H7 (cell line): ENCODE data around the gene KCNJ6. TPM values are rescaled to one million over a fixed set of nuclear protein-coding genes. Genes with fewer than 3 reads are reported as not detected.

Source experiments
- DNase-seq: peaks from one replicate; pipeline ENCODE4 v3.0.0; 2012
- H3K27me3 ChIP-seq: 2 replicates; pipeline ENCODE4 v1.6.0; 2011; ENCODE audit warnings: mild to moderate bottlenecking, low read length; ENCODE audit not compliant: control insufficient read depth, insufficient read depth
- H3K36me3 ChIP-seq: replicated peaks from 2 replicates; pipeline ENCODE4 v1.5.1; 2011; ENCODE audit warnings: low read length; ENCODE audit not compliant: control insufficient read depth, insufficient read depth
- H3K4me3 ChIP-seq: 2 replicates; pipeline ENCODE4 v1.5.1; 2011; ENCODE audit warnings: low read depth, mild to moderate bottlenecking, control low read depth, low read length, moderate library complexity; ENCODE audit not compliant: insufficient read depth
- total RNA-seq: library from RNA; depleted of rRNA; stranded (reverse); fragments of >200 nt; shearing (Covaris generic); gene quantifications from 2 replicates; pipeline ENCODE4 v1.2.3, GENCODE V29; 2014

The KCNJ6 gene
- total RNA-seq, 1 experiment from 2014 or later, result not detected

DNA sequence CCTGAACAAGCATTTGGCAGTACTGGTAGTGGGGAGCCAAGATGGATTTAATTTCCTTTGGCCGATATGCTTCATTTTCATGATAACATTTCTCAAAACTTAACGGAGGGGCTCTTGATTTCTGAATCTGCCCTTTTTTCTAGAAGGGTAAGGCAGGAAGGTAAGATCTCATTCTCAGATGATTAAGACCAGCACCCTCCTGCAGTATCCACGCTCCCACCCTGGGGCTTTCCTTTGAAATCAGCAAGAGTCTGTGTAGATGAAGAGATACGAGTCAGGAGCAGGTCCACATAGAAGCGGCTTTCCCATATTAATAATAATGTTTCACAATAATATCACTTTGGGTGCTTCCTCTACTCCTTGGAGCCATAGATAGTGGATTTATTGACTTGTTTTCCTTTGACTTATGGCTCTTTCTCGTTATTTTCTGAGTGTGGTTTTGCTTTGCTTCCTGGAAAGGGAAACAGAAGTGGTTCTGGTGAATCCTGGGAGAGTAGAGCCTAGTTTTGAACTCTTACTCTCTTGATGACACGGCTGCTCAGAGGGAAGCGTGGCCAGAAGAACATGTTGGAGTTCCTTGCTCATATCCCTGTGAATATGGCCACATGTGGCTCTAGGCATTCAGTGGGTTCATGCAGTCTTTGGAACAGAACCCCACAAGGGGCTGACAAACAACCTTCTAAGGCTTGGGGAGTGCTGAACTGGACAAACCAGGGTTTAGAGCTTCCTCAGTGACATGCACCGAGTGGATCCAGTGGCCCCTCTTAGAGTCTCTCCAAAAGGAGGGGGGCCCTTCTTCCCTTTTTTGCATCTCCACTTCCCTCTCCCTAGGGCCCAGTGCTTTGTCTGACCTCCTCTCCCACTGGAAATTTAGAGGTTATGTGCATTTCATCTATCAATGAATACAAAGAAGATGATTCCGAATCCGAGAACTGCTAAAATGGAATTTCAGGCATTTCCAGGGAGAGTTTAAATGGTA, 354.0 kb downstream of the KCNJ6 start:
- Histone ChIP-seq H3K4me3 (no peak overlapping the region), H3K27me3 (peaks cover 2% of the 10 kb centered on the region; the same call in 1 of the 2 replicates), H3K36me3 (no peaks in the 10 kb centered on the region)
- no peak for DNase-seq

DNA sequence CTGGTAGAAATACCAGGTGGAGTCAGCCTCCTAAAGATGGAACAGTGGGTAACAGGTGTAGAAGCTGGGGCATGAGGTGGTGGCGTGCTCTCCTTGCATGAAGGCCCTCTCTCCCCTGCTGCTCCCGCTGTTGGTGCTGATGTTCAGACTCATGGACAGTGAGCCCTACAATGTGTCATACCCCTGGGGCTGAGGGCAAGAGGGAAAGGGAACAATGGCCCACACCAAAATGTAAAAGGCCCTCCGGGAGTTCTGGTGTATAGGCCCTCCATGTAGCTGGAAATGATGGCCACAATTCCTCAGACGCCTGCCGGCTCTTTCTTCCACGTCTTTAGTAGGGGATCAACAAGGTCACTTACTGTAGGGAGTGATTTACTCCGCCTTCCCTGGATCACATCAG, 354.8 kb downstream of the KCNJ6 start:
- Histone ChIP-seq H3K27me3 (peaks cover 2% of the 10 kb centered on the region; the same call in 1 of the 2 replicates), H3K36me3 (no peaks in the 10 kb centered on the region), H3K4me3 (no peak overlapping the region)
- DNase-seq, result no peak

DNA sequence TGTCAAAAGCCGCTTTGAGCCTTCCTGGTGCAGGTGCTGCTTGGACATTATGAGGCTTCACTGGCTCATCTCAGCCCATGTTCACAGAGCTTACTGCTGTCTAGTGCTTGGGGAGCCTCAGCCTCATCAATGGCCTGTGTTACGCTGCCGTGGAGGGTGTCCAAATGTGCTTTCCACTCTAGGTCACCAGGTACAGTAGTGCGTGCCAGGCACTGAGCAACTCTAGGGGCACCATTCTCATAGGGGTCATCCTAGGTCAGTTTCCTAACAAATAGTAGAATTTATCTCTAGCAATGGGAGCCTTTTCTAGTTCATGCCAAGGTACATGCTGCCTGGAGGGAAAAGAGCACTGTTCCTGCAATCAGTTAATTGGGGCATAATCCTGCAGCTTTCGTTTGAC, 355.9 kb downstream of the KCNJ6 start:
- Histone ChIP-seq H3K27me3 (peaks cover 2% of the 10 kb centered on the region; the same call in 1 of the 2 replicates), H3K4me3 (no peak overlapping the region), H3K36me3 (no peaks in the 10 kb centered on the region)
- DNase-seq, result no peak

DNA sequence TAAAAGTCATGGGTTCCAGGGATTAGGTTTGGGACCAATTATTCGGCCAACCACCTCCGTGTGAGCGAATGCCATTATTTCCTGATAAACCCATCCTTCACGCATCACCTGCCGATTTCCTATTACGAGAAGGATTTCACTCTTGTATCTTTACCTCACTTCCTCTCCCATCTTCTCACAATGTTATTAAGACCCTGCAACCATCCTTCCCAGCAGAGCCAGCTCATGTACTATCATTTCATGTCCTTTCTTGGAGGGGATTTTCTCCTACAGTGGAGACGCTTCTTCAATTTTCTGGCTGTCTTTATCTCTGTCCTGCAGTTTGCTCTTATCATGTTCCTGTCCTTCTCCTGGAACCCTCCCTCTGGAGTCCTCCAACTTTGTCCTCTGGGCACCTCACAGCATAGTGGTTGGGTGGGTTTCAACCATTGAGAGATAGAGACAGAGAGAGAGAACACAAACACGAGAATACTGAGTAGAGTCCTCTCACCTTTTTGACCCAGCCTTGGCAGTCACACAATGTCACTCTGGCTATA, 357.5 kb downstream of the KCNJ6 start:
- H3K27me3 ChIP-seq, result peaks cover 2% of the 10 kb centered on the region; the same call in 1 of the 2 replicates
- no peaks in the 10 kb centered on the region for H3K36me3 ChIP-seq
- H3K4me3 ChIP-seq, result no peak overlapping the region
- DNase-seq, result no peak
